Activated T-helper 1 cell treated with Interleukin-2 at 50 U/mL for 16 hours (primary cell): ENCODE data around the gene SULF2.

Experiments
- DNase-seq: peaks from one replicate; pipeline ENCODE4 v3.0.0-alpha.2; 2020; ENCODE audit warnings: low read depth

The SULF2 gene

DNA sequence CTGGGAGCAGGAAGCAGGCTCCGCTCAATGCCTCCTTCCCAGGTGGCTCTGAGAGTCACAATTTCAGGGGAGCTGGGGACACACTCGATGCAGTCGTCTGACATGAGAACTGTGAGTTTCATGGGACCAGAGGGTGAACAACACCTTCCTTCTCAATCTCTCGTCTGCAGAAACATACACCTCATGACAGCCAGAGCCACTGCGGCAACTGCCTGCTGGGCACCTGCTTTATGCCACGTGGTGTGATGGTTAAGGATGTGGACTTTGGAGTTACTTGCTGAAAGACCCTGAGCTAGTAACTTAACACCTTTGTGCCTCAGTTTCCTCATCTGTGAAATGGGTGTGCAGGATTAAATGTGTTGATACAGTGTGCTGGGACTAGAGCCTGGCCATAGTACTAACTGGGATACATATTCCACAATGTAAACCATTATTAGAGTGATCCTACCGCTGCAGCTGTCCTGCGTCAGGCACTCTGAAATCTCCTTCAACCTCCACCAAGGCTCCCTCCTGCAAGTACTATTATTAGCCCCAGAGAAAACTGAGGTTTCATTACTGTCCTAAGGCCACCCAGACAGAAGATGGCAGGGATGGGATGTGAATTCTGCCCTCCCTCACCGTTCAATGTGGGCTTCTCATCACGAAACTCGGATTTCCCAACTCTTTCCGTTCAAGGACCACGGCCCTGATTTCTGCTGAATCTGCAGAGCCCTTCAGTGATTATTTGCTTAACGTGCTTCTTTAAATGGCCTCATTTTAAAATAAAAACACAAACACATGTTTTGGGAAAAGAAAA lies 24.4 kb downstream of the SULF2 start:
- DNase-seq: no peak

GRCh38 chr20:47758517-47759450 lies 26.5 kb downstream of the SULF2 start:
- DNase-seq: no peak

DNA sequence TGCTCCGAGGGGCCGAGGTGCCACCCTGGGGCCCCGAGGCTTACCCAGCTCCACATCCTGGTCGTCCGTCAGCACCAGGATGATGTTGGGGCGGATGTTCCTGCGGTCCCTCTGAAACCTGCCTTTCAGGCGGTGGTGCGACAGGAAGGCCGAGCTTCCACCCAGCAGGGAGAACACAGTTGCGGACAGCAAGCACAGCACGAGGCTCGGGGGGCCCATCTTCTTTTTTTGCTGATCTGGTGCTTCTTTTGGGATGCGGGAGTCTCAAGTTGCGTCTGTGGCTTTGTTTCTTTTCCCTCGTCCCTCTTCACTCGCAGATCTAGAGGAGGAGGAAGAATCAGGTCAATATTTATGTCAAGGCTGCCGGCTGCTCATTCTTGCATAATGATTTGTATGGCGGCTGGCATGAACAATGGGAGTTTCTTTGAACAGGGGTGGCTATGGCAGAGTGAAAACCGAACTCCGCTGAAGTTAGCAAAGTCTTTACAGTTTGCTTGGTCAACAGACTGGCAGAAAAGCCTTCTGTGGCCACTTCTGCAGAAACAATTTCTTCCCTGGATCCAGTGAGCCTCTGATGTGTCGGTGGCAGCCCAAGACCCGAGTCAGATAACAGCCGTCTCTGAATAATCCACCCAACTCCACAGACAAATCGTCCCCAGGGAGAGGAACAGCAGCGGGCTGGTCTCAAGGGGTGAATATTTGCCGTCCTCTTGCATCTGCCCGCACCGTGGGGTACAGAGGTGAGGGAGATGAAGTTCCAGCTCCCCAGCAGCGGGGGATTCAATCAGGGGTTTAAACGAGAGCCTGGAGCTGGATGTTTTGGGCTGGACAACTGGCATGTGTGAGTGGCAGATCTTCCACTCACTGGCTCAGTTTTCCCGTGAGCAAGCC lies 27.9 kb downstream of the SULF2 start:
- no peak for DNase-seq

DNA sequence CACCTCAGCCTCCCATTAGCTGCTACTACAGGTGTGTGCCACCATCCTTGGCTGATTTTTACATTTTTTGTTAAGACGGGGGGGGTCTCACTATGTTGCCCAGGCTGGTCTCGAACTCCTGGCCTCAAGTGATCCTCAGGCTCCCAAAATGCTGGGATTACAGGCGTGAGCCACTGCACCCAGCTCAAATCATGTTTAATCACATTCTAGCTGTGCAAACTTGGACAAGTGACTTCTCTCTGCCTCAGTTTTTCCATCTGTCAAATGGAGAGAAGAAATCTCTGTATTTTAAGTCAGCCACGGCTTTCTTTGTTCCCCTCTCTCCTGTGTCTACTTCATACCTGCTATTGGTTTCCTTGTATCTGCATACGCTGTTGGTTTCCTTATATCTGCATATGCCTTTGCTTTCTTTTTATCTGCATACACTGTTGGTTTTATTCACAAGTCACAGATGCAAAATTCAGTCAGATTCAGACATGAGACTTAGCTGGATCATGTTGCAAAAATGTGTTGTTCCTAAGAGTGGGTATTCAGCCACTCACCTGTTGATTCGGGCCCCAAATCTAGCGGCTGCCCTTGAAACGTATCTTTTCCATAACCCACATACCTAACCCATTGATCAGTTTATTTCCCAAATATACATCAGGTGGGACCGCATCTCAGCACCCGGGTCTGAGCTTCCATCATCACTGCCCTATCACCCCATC lies 30.2 kb downstream of the SULF2 start:
- no peak for DNase-seq

DNA sequence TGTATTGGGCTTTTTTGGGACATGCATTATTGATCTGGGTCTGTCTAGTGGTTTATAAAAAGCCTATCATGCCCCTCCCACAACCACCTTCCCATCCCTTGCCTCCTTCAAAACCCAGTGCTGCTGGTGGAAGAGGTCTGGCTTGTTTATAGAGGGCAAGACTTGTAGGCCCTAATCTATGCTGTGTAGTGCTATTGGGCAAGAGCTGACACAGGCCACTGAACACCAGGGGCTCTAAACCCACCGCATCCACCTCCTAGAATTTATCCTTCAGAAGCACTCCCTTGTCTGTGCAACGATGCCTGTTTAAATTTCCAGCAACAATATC lies 30.9 kb downstream of the SULF2 start:
- DNase-seq: no peak

DNA sequence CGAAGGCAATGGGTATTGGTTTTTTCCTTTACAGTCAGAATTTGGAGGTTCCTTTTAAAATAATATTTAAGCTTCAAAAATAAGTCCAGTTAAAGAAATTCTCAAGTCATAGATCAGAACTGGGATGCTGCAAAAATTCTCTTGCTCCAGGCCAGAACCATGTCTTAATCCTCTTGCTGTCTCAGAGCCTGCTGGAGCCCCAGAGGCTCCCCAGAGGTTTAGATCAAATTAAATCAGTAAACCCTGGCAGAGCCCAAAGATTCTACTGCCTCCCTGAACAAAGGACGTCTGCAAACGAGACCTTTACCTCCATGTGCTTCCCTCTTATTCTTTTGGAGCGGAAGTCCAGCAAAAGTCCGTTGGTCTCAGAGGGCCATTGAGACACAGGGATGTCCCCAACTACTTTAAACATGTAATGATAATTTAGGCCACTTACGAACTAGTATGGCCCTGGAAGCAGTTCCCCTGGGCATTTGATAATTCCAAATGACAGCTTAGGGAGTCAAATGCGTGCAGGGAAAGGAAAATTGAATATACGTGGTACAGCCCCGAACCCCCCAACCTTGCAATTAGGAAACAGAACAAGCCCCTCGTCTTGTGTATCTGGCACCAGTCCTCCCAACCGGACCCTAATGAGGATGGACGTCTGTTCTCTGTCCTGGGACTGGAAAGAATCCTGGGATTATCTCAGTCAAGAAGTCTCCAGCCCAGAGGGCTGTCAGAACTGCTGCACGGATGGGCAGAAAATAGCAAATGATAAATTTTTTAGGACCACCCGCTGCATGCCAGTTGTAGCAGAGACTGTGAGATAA lies 31.5 kb downstream of the SULF2 start:
- DNase-seq: no peak

DNA sequence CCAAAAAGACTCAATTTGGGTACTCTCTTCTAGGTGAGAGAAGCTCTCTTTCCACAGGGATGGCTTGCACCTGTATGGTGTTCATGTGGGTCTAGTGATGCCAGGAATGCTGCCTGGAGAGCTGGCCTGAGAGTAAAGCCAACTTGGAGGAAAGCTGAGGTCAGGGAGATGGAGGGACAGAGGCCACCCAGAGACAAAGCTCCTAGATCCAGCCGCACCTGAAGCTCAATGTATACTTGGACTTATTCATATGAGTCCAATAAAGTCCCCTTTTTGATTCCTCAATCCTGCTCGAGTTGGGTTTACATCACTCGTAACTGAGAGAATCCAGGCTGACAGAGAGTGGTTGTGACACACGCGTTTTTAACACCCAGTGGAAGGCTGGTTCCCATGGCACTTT lies 33.8 kb downstream of the SULF2 start:
- DNase-seq: no peak

GRCh38 chr20:47749339-47749738 lies 35.9 kb downstream of the SULF2 start:
- DNase-seq: no peak

DNA sequence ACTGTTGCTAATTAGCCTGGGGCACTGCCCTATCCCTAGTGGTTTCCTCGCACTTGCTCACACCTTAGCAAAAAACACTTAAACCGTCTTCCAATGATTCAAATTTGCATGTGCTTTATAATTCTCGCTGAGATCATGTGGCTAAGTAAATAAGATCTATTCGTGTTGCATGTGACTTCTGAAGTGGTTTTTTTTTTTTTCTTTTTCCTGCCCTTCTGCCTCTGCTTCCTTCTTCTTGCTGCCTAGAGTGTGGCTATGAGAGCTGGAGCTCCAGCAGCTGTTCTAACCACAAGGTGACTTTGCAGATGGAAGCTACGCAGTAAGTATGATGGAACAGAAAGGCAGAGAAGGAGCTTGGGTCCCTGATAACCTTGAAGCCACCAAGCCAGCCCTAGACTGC lies 36.5 kb downstream of the SULF2 start:
- DNase-seq: no peak

GRCh38 chr20:47748069-47748468 lies 37.2 kb downstream of the SULF2 start:
- DNase-seq: no peak

- DNase-seq: no peak
Measured at GRCh38 chr20:47747669-47748031, 37.6 kb downstream of the SULF2 start.

- no peak for DNase-seq
Measured at GRCh38 chr20:47744803-47745202, 40.5 kb downstream of the SULF2 start.

DNA sequence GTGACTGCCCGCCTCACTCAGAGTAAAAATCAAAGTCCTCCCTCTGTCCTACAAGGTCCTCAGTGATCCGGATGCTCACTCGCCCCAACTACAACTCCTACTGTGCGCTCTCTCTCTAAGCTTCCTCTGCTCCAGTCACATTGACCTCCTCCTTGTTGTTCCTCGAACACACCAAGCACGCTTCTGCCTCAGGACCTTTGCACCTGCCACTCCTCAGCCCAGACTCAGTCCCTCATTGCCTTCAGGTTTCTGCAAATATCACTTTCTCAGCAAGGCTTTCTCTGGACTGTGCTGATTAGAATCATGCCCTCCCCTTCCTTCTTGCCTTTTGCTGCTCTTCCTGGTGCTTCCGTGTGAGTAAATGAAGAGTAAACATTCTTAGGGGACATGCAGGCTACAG lies 41.6 kb downstream of the SULF2 start:
- no peak for DNase-seq

GRCh38 chr20:47741669-47742608 lies 43.3 kb downstream of the SULF2 start:
- DNase-seq: no peak

DNA sequence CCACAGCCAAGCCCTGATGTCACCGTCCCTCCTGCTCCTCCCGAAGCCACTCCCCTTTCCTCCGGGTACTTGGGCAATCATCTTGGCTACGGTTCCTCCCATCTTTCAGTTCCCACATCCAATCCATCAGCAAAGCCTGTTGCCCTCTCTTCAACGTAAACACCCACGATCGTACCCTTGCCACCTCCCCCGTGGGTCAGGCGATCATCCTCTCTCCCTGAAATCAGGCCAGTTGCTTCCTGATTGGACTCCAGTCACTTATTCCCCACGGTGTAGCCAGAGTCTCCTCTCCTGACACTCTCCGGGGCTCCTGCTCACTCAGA lies 44.5 kb downstream of the SULF2 start:
- DNase-seq: no peak

DNA sequence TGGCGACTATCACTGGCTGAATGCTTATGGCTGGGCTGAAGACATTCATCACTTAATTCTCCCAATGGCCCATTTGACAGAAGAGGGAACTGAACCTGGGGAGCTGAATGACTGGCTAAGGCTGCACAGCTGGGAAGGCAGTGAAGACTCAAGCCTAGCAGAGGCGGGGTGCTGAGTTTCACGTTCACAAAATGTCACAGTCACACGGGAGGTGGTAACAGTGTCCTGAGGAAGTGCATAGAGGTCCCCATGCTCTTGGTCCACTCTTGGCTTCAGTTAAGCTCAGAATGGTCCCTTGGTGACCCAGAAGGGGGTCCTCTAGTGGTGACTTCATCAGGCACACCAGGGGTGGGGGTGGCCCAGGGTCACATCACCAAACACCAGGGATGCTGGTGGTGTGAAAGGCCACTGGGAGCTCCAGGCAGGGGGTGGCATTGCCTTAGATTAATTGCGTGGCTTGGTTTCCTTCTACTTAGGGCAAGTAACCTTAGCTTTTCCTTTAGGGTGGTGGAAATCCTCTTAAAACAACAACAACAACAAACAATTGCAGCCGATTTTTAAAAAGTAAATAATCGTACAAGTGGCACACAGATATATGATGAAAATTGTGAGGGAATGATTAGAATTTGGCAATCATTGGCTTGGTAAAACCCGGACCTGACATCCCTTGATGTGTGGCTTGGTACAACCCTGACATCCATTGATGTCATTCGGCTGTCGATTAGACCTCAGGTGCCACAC lies 45.0 kb downstream of the SULF2 start:
- DNase-seq: no peak

- no peak for DNase-seq
Measured at GRCh38 chr20:47737923-47738322, 47.4 kb downstream of the SULF2 start.

DNA sequence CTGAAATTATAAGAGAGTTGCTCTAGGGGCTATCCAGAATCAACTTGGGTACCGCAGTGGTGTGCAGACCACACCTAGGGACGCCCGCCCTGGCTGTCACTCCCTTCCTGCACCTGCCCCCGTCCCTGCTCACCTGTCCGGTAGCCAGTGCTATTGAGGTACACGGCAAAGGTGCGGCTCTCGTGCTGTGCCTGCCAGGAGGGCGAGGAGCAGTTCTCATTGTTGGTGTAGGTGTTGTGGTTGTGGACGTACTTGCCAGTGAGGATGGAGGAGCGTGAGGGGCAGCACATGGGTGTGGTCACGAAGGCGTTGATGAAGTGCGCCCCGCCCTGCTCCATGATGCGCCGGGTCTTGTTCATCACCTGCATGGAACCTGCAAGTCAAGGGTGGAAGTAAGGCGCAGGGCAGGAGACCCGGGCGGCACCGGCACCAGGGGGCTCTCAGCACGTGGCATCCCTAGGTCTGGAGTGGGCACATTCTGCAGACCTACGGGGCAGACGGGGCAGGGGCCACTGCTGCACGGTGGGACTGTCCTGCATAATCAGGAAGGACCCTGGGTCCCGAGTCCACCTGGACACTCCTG lies 48.6 kb downstream of the SULF2 start:
- no peak for DNase-seq
